Measurements from ENCODE around the gene SPPL2B.

SPPL2B gene

DNA sequence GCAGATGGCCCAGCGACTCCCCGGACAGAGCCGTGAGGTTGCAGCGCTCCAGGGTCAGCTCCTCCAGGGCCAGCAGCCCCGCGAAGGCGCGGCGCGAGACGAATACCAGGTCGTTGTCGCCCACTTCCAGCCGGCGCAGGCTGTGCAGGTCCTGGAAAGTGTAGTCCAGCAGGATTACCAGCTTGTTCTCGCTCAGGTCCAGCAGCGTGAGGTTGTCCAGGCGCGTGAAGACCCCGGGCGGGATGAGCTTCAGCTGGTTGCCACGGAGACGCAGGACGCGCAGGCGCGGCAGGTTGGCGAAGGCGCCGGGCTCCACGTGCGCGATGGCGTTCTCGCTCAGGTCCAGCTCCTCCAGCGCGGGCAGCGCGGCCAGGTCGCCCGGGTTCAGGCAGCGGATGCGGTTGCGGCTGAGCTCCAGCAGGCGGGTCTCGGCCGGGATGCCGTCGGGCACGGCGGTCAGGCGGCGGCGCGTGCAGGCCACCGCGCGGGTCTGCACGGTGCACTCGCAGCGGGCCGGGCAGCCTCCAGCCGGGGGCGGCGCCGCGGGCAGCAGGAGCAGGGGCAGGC is 37.2 kb upstream of the SPPL2B start:
- TF ChIP-seq, protein P1, sequence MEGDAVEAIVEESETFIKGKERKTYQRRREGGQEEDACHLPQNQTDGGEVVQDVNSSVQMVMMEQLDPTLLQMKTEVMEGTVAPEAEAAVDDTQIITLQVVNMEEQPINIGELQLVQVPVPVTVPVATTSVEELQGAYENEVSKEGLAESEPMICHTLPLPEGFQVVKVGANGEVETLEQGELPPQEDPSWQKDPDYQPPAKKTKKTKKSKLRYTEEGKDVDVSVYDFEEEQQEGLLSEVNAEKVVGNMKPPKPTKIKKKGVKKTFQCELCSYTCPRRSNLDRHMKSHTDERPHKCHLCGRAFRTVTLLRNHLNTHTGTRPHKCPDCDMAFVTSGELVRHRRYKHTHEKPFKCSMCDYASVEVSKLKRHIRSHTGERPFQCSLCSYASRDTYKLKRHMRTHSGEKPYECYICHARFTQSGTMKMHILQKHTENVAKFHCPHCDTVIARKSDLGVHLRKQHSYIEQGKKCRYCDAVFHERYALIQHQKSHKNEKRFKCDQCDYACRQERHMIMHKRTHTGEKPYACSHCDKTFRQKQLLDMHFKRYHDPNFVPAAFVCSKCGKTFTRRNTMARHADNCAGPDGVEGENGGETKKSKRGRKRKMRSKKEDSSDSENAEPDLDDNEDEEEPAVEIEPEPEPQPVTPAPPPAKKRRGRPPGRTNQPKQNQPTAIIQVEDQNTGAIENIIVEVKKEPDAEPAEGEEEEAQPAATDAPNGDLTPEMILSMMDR (IDR thresholded peaks at IDR 0.05; ENCODE audit: low read depth, low read length) = no peak

DNA sequence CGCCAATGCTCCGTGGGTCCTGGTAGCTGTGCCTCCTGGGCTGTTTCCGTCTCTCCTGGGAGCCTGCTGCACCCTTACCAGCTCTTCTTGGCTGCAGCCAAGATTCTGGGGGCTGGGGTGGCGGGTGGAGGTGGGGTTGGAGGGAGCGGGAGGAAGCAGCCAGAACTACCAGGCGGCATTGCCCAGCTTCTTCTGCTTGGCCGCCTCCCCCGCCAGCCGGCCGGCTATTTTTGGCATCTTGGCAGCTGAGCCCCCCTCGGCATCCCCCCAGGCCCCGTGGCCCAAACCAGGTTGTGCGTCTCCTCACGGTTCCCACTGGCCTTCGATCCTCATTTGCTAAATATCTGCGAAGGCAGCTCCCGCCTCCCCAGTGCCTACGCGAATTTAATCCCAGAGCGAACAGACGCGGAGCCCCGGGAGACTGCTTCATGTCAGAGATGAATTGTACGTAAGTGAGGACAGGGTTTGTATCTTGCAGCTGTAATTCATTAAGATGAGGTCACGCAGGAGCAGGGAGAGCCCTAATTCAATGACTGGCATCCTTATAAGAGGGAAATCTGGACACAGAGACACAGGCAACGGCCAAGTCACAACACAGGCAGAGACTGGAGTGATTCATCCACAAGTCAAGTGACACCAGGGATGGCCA is 33.7 kb upstream of the SPPL2B start:
- DNase-seq (ENCODE audit: extremely low read depth, low read depth) = peak; percentile 74

More for the DNA sequence above, 37.2 kb upstream of the SPPL2B start:
- DNase-seq (ENCODE audit: extremely low read depth, low read depth) = no peak

GRCh38 chr19:2296141-2296540 is 32.3 kb upstream of the SPPL2B start:
- TF ChIP-seq, protein P1 (IDR thresholded peaks at IDR 0.05; ENCODE audit: low read depth, low read length) = no peak
- DNase-seq (ENCODE audit: extremely low read depth, low read depth) = no peak

More for the DNA sequence above, 33.7 kb upstream of the SPPL2B start:
- TF ChIP-seq, protein P1 (IDR thresholded peaks at IDR 0.05; ENCODE audit: low read depth, low read length) = no peak

DNA sequence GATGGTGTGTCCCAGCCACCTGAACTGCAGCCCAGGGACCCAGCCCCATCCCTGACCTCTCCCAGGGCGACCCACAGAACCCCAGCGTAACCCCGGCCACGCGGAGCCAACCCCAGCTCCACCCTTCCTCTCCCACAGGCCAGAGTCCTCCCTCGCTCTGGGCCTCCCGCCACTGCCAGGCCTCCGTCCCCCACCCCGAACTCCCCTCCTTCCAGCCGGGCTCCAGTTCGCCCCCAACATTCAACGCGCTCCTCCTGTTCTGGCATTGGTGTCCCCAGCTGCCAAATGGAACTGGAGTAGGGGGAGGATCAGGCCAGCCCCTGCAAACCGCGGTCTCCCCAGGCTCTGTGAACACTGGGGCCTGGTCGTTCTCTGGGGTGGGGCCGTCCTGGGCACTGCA is 28.0 kb upstream of the SPPL2B start:
- TF ChIP-seq, protein P1 (IDR thresholded peaks at IDR 0.05; ENCODE audit: low read depth, low read length) = no peak

GRCh38 chr19:2302319-2303210 is 25.9 kb upstream of the SPPL2B start:
- TF ChIP-seq, protein P1 (IDR thresholded peaks at IDR 0.05; ENCODE audit: low read depth, low read length) = no peak
- DNase-seq (ENCODE audit: extremely low read depth, low read depth) = no peak

More for the DNA sequence above, 28.0 kb upstream of the SPPL2B start:
- DNase-seq (ENCODE audit: extremely low read depth, low read depth) = no peak

DNA sequence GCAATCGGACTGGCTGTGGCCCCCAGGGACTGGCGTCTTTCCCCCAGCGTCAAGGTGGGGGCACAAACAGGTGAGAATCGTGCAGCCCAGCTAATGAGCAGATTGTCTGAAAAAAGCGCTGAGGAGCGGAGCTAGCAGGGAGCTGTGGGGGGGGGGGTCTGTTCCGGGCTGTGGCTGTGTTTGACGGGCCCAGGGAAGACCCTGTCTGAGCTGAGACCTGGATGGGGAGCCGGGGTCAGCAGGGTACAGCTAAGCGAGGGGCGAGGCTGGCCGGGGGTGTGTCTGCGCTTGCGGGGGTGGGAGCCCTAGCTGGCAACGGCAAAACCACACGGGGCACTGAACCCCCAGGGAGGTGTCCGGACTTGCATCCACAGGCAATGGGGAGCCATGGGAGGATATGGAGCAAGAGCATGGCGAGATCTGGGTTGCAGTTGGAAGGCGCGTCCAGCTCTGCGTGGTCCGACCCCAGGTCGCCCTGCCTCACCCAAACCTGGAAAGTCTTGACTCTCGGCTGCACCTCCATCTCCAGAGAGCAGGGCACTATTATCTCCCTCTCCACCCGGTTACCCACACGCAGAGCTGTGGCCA is 25.2 kb upstream of the SPPL2B start:
- TF ChIP-seq, protein P1 (IDR thresholded peaks at IDR 0.05; ENCODE audit: low read depth, low read length) = no peak
- no peak for DNase-seq (ENCODE audit: extremely low read depth, low read depth)
